A673 (cell line): ENCODE measurements around the gene GPRC5D. TPM values are rescaled to one million over a fixed set of nuclear protein-coding genes. Genes with fewer than 3 reads are reported as not detected.

ENCODE experiments used
- BruUV-seq: library from RNA; stranded (reverse); fragments of 400-500 nt; replicated peaks from 2 replicates; lab custom pipeline; 2021; lab: Mats Ljungman, UMichigan
- CTCF ChIA-PET: fragments of 300-600 bp; sonication (Branson Sonifier 250); formaldehyde crosslinking; loops from one replicate; lab custom pipeline; 2022; ENCODE audit warnings: antibody characterized with exemption; lab: Charles Lee
- POLR2A ChIA-PET: fragments of 300-600 bp; sonication (Branson Sonifier 250); formaldehyde crosslinking; loops from one replicate; lab custom pipeline; 2022; ENCODE audit warnings: antibody characterized with exemption; ENCODE audit not compliant: low non-redundant PET; lab: Charles Lee
- DNase-seq: peaks from one replicate; pipeline ENCODE4 v3.0.0-alpha.2; 2015; ENCODE audit warnings: low spot score
- H3K27ac ChIP-seq: fragments of 200-600 bp; sonication (generic); 2 replicates; pipeline ENCODE4 v1.5.1; 2016; ENCODE audit warnings: mixed run types, low read depth, mild to moderate bottlenecking, mixed read lengths, antibody characterized with exemption, low read length; ENCODE audit not compliant: poor library complexity, severe bottlenecking
- H3K27me3 ChIP-seq: fragments of 200-600 bp; sonication (generic); replicated peaks from 2 replicates; pipeline ENCODE4 v1.6.1; 2017; ENCODE audit warnings: mixed run types, low read depth, mild to moderate bottlenecking, mixed read lengths, antibody characterized with exemption, low read length; ENCODE audit not compliant: insufficient read depth, poor library complexity
- H3K36me3 ChIP-seq: fragments of 200-600 bp; sonication (generic); 2 replicates; pipeline ENCODE4 v1.6.1; 2016; ENCODE audit warnings: mixed run types, mild to moderate bottlenecking, mixed read lengths, antibody characterized with exemption, low read length; ENCODE audit not compliant: insufficient read depth, poor library complexity, severe bottlenecking
- H3K4me1 ChIP-seq: fragments of 200-600 bp; sonication (generic); 2 replicates; pipeline ENCODE4 v1.6.1; 2017; ENCODE audit warnings: mixed run types, mild to moderate bottlenecking, mixed read lengths, antibody characterized with exemption, low read length; ENCODE audit not compliant: insufficient read depth, poor library complexity, severe bottlenecking
- H3K4me3 ChIP-seq: fragments of 200-600 bp; sonication (generic); 2 replicates; pipeline ENCODE4 v1.5.1; 2016; ENCODE audit warnings: low read depth, mixed run types, mild to moderate bottlenecking, mixed read lengths, low read length; ENCODE audit not compliant: poor library complexity, severe bottlenecking
- H3K9me3 ChIP-seq: fragments of 200-600 bp; sonication (generic); 2 replicates; pipeline ENCODE4 v1.6.1; 2016; ENCODE audit warnings: mixed run types, low read depth, mild to moderate bottlenecking, mixed read lengths, antibody characterized with exemption, low read length; ENCODE audit not compliant: poor library complexity, severe bottlenecking
- EZH2 ChIP-seq: fragments of 200-600 bp; sonication (generic); IDR thresholded peaks from 2 replicates; pipeline ENCODE4 v1.6.1; 2017; ENCODE audit warnings: borderline replicate concordance, low read depth, mild to moderate bottlenecking, mixed read lengths, antibody characterized with exemption, low read length; ENCODE audit not compliant: poor library complexity, severe bottlenecking
- intact Hi-C: fragments of 100-400 bp; cut with micrococcal nuclease; formaldehyde crosslinking; loops from one replicate; pipeline ENCODE4 v1.10.0; 2022; ENCODE audit not compliant: unreplicated experiment
- total RNA-seq: library from RNA; stranded (reverse); gene quantifications from 2 replicates; pipeline ENCODE4 v1.2.3, GENCODE V29; 2021
- TF ChIP-seq, protein P1 (sequence below): fragments of 300-800, 200-600 bp; sonication (generic); conservative IDR thresholded peaks from 2 replicates; pipeline ENCODE4 v1.5.1; 2017; ENCODE audit warnings: low read depth, mild to moderate bottlenecking, antibody characterized with exemption, low read length, moderate library complexity, mixed read lengths

Gene GPRC5D
- total RNA-seq, 1 experiment from 2014 or later = not detected

DNA sequence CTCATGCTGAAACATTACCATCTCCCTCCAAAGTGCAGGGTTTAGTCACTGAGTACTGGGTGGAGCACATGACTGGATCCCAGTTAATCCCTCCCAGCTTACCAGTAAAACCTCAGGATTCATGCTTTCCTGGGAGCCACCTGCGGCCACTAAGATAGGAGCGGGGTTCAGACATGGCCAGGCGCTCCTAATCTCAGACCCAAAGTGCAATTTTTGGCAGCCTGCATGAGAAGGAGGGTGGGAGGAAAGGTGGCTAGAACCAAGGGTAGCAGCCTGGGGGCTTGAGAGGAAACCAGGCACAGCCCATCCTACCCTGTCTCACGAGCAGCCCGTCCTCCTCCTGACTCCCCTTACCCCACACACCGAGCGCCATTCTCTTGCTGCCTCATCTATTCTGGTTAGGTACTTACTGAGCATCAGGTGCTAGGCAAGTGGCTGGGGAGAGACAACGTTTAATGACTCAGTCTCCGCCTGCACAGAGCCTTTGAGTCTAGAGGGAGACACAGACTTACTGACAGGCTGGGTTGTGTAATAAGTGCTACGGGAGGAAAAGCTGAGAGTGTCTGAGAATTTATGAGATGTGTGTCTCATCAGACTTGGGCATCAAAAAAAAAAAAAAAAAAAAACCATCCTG lies 50.7 kb downstream of the GPRC5D start:
- Histone ChIP-seq H3K4me3 (no peak overlapping the region), H3K9me3 (no peaks in the 10 kb centered on the region), H3K27ac (no peak overlapping the region), H3K4me1 (no peaks in the 10 kb centered on the region), H3K36me3 (no peaks in the 10 kb centered on the region), H3K27me3 (no peaks in the 10 kb centered on the region)
- ChIA-PET CTCF (interaction anchor here (0.7 kb wide), 1 partner anchor 11 kb away, joined by 4 read pairs; no protein-coding TSS in a partner anchor), POLR2A (no interaction called here)
- TF ChIP-seq EZH2 = no peak
- TF ChIP-seq, protein P1, sequence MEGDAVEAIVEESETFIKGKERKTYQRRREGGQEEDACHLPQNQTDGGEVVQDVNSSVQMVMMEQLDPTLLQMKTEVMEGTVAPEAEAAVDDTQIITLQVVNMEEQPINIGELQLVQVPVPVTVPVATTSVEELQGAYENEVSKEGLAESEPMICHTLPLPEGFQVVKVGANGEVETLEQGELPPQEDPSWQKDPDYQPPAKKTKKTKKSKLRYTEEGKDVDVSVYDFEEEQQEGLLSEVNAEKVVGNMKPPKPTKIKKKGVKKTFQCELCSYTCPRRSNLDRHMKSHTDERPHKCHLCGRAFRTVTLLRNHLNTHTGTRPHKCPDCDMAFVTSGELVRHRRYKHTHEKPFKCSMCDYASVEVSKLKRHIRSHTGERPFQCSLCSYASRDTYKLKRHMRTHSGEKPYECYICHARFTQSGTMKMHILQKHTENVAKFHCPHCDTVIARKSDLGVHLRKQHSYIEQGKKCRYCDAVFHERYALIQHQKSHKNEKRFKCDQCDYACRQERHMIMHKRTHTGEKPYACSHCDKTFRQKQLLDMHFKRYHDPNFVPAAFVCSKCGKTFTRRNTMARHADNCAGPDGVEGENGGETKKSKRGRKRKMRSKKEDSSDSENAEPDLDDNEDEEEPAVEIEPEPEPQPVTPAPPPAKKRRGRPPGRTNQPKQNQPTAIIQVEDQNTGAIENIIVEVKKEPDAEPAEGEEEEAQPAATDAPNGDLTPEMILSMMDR = no peak
- peak; percentile 41 for DNase-seq
- no TSS peak for BruUV-seq
- intact Hi-C loops = no loop called here

DNA sequence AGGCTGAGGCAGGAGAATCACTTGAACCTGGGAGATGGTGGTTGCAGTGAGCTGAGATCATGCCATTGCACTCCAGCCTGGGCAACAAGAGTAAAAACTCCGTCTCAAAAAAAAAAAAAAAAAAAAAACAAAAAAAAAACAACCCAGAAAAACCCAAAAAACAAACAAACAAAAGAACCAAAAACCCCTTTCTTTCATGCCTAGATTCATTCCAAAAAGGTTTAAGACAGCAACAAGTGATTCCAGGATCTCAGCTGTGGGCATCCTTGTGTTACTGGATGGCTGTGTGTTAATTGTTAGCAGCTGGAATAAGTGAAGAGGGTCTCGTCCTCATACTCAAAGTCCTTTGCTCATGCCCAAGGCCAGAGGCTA lies 51.2 kb downstream of the GPRC5D start:
- DNase-seq = no peak
- BruUV-seq = no TSS peak
- no peak for TF ChIP-seq EZH2
- TF ChIP-seq, protein P1 = no peak
- CTCF ChIA-PET = no interaction called here
- no peak overlapping the region for H3K27ac ChIP-seq
- no peaks in the 10 kb centered on the region for H3K27me3 ChIP-seq
- H3K4me1 ChIP-seq = no peaks in the 10 kb centered on the region
- H3K4me3 ChIP-seq = no peak overlapping the region
- H3K36me3 ChIP-seq = no peaks in the 10 kb centered on the region
- intact Hi-C loops = no loop called here
- POLR2A ChIA-PET = interaction anchor here (0.5 kb wide), 1 partner anchor 75 kb away, joined by 4 read pairs; no protein-coding TSS in a partner anchor
- H3K9me3 ChIP-seq = no peaks in the 10 kb centered on the region

DNA sequence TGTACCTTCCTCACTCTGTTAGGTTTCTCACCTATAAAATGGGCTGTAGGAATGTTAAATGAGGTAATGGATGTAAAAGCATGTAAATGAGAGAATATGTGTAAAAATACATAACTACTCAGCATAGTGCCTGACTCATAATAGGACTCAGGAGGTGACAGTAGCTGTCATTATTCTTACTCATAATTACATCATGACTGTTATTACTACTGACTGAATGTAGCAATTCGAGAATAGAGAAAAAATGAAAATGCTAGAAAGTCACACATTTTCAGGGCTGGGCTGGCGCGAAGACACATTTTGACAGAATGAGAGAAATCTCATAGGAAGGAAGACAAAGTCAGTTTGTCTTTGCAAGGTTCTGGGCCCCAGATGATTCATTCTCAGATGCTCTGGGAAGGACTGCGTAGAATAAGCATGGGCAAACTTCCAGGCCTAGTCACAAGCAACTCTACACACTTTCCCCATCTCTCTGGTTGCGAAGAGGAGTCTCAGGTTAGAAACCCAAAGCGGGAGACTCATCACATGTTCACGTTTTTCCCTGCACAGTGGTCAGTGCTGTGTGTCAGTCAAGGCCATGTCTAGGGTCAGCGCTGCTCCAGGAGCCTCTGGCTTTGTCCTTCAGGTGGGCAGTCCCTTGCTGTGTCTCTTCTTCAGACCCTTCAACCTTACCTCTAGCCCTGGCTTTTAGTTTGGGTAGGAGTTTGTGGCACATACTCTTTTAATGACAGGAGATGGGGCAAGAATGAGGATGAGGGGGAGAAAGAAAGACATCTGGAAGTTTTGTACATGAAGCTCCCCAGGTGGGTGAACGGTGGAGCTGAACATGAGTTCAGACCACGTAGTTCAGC lies 52.2 kb downstream of the GPRC5D start:
- ChIA-PET CTCF (no interaction called here), POLR2A (interaction anchor here (0.5 kb wide), 1 partner anchor 76 kb away, joined by 4 read pairs; no protein-coding TSS in a partner anchor)
- TF ChIP-seq, protein P1 = no peak
- TF ChIP-seq EZH2 = no peak
- Histone ChIP-seq H3K4me1 (no peaks in the 10 kb centered on the region), H3K36me3 (no peaks in the 10 kb centered on the region), H3K27ac (no peak overlapping the region), H3K27me3 (no peaks in the 10 kb centered on the region), H3K4me3 (no peak overlapping the region), H3K9me3 (no peaks in the 10 kb centered on the region)
- intact Hi-C loops = no loop called here
- no TSS peak for BruUV-seq
- peak; percentile 28 for DNase-seq
